Activated CD8-positive, alpha-beta T cell treated with anti-CD3 and anti-CD28 coated beads for 36 hours (primary cell): ENCODE results near the gene GREB1. TPM values are rescaled to one million over a fixed set of nuclear protein-coding genes. Genes with fewer than 3 reads are reported as not detected.

ENCODE experiments used
- ATAC-seq: fragments of 200-7000 bp; cut with Tn5 transposase; one replicate; pipeline ENCODE4 v1.10.0; 2021; ENCODE audit warnings: mild to moderate bottlenecking, moderate library complexity
- CTCF ChIA-PET: fragments of 350-600 bp; sonication (Branson Sonifier 250); formaldehyde crosslinking; loops from one replicate; lab custom pipeline; 2021; ENCODE audit warnings: antibody characterized with exemption; lab: Charles Lee
- POLR2A ChIA-PET: fragments of 350-600 bp; sonication (Branson Sonifier 250); formaldehyde crosslinking; loops from one replicate; lab custom pipeline; 2021; ENCODE audit warnings: antibody characterized with exemption; lab: Charles Lee
- DNase-seq: peaks from one replicate; pipeline ENCODE4 v3.0.0-alpha.2; 2020
- H3K27ac Mint-ChIP-seq: one replicate; pipeline ENCODE4 v1.8.0; 2021; ENCODE audit warnings: mild to moderate bottlenecking, mixed read lengths
- H3K27me3 Mint-ChIP-seq: one replicate; pipeline ENCODE4 v1.8.0; 2021; ENCODE audit warnings: mixed read lengths
- H3K36me3 Mint-ChIP-seq: one replicate; pipeline ENCODE4 v1.8.0; 2021; ENCODE audit warnings: low read depth, mixed read lengths
- H3K4me1 Mint-ChIP-seq: one replicate; pipeline ENCODE4 v1.8.0; 2021; ENCODE audit warnings: low read depth, mixed read lengths
- H3K4me3 Mint-ChIP-seq: one replicate; pipeline ENCODE4 v1.8.0; 2021; ENCODE audit warnings: mild to moderate bottlenecking, moderate library complexity, mixed read lengths
- H3K9me3 Mint-ChIP-seq: one replicate; pipeline ENCODE4 v1.8.0; 2021; ENCODE audit warnings: mixed read lengths
- intact Hi-C: fragments of 100-400 bp; cut with micrococcal nuclease; formaldehyde crosslinking; loops from one replicate; pipeline ENCODE4 v1.10.0; 2022
- total RNA-seq, 2 experiments: library from RNA; stranded (reverse); gene quantifications; one replicate each; pipeline ENCODE4 v1.2.3, GENCODE V29; 2021
- TF ChIP-seq, protein P1 (sequence below): fragments of 200-600 bp; IDR thresholded peaks from one replicate; pipeline ENCODE4 v1.8.0; 2022; ENCODE audit warnings: antibody characterized with exemption, mild to moderate bottlenecking

The GREB1 gene
- total RNA-seq, 2 experiments from 2014 or later: 1.5 TPM

DNA sequence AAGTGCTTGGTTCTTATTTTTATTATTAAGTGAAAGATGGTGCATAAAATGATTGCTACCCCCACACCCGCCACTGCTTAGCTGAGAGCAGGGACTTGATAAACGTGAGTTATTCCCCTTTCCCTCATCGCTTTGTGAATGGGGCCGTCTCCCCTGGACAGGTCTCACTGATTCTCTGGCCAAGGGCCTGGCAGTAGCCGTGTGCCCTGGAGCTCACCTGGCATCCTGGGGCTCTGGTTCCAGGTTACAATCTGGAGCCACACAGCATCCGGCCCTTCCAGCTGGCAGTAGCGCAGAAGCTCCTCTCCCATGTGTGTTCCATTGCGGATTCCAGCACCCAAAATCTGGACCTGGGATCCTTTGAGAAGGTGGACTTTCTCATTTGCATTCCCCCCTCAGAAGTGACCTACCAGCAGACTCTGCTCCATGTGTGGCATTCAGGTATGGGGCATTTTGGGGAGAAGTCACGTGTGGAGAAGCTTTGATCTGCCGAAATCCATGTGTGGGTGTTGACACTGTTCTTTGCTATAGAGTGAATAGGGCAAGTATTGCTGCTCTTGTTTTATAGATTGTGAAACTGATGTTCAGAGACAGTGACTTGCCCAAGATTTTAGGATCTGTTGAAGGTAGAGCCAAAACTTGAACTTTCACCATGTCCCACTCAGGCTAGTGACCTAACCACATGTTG, 63.8 kb downstream of the GREB1 start:
- Mint-ChIP-seq H3K36me3 (no peaks in the 10 kb centered on the region), H3K9me3 (no peaks in the 10 kb centered on the region), H3K27me3 (no peaks in the 10 kb centered on the region), H3K4me1 (no peaks in the 10 kb centered on the region), H3K4me3 (no peak overlapping the region), H3K27ac (no peak overlapping the region)
- TF ChIP-seq, protein P1, sequence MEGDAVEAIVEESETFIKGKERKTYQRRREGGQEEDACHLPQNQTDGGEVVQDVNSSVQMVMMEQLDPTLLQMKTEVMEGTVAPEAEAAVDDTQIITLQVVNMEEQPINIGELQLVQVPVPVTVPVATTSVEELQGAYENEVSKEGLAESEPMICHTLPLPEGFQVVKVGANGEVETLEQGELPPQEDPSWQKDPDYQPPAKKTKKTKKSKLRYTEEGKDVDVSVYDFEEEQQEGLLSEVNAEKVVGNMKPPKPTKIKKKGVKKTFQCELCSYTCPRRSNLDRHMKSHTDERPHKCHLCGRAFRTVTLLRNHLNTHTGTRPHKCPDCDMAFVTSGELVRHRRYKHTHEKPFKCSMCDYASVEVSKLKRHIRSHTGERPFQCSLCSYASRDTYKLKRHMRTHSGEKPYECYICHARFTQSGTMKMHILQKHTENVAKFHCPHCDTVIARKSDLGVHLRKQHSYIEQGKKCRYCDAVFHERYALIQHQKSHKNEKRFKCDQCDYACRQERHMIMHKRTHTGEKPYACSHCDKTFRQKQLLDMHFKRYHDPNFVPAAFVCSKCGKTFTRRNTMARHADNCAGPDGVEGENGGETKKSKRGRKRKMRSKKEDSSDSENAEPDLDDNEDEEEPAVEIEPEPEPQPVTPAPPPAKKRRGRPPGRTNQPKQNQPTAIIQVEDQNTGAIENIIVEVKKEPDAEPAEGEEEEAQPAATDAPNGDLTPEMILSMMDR: no peak
- ATAC-seq: no peak
- ChIA-PET POLR2A (no interaction called here), CTCF (interaction anchor here (0.6 to 1.4 kb wide), 2 partner anchors 13 to 394 kb away, joined by 3 read pairs; no protein-coding TSS in a partner anchor)
- no peak for DNase-seq
- intact Hi-C loops: no loop called here

DNA sequence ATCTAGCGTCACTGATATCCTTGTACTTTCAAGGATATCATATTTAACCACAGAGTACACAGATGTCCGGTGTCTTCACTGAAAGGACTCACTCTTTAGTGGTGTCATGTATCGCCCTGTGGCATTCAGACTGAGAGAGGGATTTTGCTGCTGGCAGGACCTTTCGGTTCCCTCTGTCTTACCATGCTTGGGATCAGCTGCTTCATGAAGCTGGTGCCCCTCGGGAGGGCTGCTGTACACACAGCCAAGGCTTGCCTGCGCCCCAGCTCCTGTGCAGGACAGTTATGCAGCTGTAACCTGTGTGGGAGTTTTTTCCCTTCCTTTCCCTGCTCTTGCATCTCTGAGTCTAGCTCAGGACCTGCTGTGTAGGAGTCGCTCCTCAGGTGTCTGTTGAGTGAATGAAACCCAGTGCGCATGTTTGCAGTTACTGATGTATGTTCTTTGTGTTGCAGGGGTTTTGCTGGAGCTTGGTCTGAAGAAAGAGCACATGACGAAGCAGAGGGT, 64.4 kb downstream of the GREB1 start:
- H3K27ac Mint-ChIP-seq: no peak overlapping the region
- ATAC-seq (no peak), DNase-seq (no peak)
- CTCF ChIA-PET: interaction anchor here (1.4 kb wide), 1 partner anchor 14 kb away, joined by 3 read pairs; no protein-coding TSS in a partner anchor
- H3K4me3 Mint-ChIP-seq: no peak overlapping the region
- TF ChIP-seq, protein P1: no peak
- H3K36me3 Mint-ChIP-seq: no peaks in the 10 kb centered on the region
- POLR2A ChIA-PET: no interaction called here
- no peaks in the 10 kb centered on the region for H3K9me3 Mint-ChIP-seq
- no peaks in the 10 kb centered on the region for H3K4me1 Mint-ChIP-seq
- no peaks in the 10 kb centered on the region for H3K27me3 Mint-ChIP-seq
- intact Hi-C loops: no loop called here

DNA sequence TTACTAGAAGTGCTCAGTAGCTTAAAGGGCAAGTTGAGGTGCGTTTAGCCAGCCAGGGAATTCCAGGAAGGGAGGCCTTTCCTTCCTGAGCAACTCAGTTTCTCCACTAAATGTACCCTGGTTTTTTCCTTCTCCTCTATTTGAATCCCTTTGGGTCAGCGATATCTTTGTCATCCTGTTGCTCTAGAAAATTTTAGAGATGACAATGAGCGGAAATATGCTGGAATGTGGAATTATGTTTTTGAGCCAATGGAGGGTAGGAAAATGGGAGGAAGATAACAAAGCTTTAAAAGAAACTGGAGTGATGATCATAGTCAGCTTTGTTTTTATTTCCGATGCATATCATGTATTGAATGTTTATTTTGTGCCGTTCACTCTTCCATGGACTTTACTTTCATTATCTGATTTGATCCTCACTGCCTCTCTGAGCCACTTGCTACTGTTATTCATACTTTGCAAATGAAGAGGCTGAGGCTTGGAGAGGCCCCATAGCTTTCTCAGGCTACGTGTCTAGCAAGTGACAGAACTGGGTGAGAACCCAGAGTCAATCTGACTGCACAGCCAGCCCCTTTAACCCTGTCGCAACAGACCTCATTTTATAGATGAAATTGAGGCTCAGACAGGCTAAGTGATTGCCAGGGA, 68.8 kb downstream of the GREB1 start:
- DNase-seq (no peak), ATAC-seq (no peak)
- no peaks in the 10 kb centered on the region for H3K9me3 Mint-ChIP-seq
- CTCF ChIA-PET: interaction anchor here (0.7 to 8.7 kb wide), 2 partner anchors 19 to 68 kb away, joined by 3 to 36 read pairs; no protein-coding TSS in a partner anchor
- no peaks in the 10 kb centered on the region for H3K27me3 Mint-ChIP-seq
- intact Hi-C loops: no loop called here
- TF ChIP-seq, protein P1: no peak
- H3K27ac Mint-ChIP-seq: no peak overlapping the region
- H3K36me3 Mint-ChIP-seq: no peaks in the 10 kb centered on the region
- H3K4me3 Mint-ChIP-seq: no peak overlapping the region
- POLR2A ChIA-PET: no interaction called here
- H3K4me1 Mint-ChIP-seq: no peaks in the 10 kb centered on the region

DNA sequence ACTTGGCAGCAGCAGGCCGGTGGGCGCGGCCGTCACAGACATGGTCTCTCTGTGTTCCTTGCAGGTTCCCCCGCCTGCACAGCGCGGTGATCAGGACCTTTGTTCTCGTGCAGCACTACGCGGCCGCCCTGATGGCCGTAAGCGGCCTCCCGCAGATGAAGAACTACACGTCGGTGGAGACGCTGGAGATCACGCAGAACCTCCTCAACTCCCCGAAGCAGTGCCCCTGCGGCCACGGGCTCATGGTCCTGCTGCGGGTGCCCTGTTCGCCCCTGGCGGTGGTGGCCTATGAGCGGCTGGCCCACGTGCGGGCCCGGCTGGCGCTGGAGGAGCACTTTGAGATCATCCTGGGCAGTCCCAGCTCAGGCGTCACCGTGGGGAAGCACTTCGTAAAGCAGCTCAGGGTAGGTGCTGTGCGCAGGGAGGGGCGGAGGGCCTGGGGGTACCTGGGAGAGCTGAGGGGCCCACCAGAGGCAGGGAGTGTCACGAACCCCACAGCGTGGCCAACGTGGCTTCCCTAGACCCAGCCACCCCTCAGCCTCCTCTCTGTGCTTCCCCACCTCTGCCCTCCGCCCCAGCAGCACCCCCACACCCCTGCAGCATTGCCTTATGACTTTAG, 76.9 kb downstream of the GREB1 start:
- intact Hi-C loops: no loop called here
- no peaks in the 10 kb centered on the region for H3K9me3 Mint-ChIP-seq
- DNase-seq: no peak
- H3K27ac Mint-ChIP-seq: no peak overlapping the region
- no peak for ATAC-seq
- H3K27me3 Mint-ChIP-seq: no peaks in the 10 kb centered on the region
- TF ChIP-seq, protein P1: no peak
- no peaks in the 10 kb centered on the region for H3K36me3 Mint-ChIP-seq
- H3K4me1 Mint-ChIP-seq: no peaks in the 10 kb centered on the region
- CTCF ChIA-PET: no interaction called here
- H3K4me3 Mint-ChIP-seq: no peak overlapping the region
- POLR2A ChIA-PET: no interaction called here
